ENCODE results near the gene ATP8A2.

- TF ChIP-seq, protein P1, sequence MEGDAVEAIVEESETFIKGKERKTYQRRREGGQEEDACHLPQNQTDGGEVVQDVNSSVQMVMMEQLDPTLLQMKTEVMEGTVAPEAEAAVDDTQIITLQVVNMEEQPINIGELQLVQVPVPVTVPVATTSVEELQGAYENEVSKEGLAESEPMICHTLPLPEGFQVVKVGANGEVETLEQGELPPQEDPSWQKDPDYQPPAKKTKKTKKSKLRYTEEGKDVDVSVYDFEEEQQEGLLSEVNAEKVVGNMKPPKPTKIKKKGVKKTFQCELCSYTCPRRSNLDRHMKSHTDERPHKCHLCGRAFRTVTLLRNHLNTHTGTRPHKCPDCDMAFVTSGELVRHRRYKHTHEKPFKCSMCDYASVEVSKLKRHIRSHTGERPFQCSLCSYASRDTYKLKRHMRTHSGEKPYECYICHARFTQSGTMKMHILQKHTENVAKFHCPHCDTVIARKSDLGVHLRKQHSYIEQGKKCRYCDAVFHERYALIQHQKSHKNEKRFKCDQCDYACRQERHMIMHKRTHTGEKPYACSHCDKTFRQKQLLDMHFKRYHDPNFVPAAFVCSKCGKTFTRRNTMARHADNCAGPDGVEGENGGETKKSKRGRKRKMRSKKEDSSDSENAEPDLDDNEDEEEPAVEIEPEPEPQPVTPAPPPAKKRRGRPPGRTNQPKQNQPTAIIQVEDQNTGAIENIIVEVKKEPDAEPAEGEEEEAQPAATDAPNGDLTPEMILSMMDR (IDR thresholded peaks at IDR 0.05): no peak
- TF ChIP-seq POLR2AphosphoS5 (IDR thresholded peaks at IDR 0.05; ENCODE audit: low read depth, low read length): no peak
- no peak for TF ChIP-seq SIN3A (IDR thresholded peaks at IDR 0.05; ENCODE audit: borderline replicate concordance, insufficient read depth, low read depth, low read length)
- TF ChIP-seq, protein P2, sequence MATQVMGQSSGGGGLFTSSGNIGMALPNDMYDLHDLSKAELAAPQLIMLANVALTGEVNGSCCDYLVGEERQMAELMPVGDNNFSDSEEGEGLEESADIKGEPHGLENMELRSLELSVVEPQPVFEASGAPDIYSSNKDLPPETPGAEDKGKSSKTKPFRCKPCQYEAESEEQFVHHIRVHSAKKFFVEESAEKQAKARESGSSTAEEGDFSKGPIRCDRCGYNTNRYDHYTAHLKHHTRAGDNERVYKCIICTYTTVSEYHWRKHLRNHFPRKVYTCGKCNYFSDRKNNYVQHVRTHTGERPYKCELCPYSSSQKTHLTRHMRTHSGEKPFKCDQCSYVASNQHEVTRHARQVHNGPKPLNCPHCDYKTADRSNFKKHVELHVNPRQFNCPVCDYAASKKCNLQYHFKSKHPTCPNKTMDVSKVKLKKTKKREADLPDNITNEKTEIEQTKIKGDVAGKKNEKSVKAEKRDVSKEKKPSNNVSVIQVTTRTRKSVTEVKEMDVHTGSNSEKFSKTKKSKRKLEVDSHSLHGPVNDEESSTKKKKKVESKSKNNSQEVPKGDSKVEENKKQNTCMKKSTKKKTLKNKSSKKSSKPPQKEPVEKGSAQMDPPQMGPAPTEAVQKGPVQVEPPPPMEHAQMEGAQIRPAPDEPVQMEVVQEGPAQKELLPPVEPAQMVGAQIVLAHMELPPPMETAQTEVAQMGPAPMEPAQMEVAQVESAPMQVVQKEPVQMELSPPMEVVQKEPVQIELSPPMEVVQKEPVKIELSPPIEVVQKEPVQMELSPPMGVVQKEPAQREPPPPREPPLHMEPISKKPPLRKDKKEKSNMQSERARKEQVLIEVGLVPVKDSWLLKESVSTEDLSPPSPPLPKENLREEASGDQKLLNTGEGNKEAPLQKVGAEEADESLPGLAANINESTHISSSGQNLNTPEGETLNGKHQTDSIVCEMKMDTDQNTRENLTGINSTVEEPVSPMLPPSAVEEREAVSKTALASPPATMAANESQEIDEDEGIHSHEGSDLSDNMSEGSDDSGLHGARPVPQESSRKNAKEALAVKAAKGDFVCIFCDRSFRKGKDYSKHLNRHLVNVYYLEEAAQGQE (IDR thresholded peaks at IDR 0.05; ENCODE audit: insufficient read depth in 1 of 2, low read depth in 2 of 2, low read length in 1 of 2): no peak
- TF ChIP-seq TCF7L2 (IDR thresholded peaks at IDR 0.05; ENCODE audit: low read depth, low read length): no peak
These were observed 620.3 kb downstream of the ATP8A2 start for GRCh38 chr13:25992076-25992475.

Data from Panc1 (cell line).